GM19395 (cell line): Measurements from ENCODE around the gene PTPN4.

Source experiments
- ATAC-seq: cut with Tn5 transposase; IDR thresholded peaks from one replicate; pipeline ENCODE4 v1.9.1; 2021; ENCODE audit warnings: mild to moderate bottlenecking, moderate library complexity; ENCODE audit not compliant: unreplicated experiment

Gene PTPN4

DNA sequence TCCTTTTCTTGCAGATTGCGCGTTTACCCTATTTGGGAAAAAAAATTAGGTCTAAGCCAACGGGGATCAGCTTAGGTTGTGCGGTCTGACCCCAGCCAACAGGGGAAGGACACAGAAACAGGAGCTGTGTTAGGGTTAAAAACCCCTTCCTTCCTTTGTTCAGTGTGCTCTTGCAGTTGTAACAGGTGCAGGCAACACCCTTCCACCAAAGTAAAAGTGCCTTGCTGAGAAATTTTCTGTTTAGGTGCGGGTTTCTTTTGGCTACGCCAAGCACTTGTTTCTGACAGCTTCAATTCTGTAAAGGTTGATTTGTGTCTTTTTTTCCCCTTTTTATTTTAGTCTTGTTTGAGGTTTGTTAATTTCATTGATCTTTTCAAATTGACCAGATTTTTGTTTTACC is 92.5 kb downstream of the PTPN4 start:
- ATAC-seq: no peak

DNA sequence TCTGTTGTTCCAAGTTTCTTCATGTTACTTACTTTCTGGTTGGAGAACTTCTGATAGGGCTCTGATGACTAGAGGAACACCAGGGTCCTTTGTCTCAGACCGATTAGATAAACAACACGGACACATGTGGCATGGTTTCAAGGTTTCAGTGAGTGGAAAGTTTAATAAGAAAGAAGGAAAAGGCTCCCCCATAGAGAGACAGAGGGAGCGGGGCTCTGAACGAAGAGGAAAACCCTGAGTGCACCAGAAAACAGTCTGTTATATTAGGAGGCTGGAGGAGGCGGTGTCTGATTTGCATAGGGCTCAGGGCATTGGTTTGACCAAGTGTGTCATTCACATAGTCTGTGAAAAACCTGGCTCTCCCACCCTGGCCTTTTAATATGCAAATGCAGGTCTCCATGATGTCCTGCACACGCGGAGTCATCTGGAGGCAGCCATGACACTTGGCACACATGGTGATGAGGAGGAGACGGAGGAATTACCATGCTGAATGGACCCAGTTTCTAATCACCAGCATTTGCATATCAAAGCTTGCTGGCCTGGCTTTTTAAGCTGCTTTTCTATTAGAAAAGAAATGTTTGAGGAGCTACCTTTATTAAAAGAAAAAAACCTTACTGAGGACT is 94.2 kb downstream of the PTPN4 start:
- no peak for ATAC-seq

- no peak for ATAC-seq
Measured at GRCh38 chr2:119856469-119856901, 96.8 kb downstream of the PTPN4 start.

- ATAC-seq: no peak
Measured at GRCh38 chr2:119857742-119858141, 98.0 kb downstream of the PTPN4 start.

- ATAC-seq: no peak
Measured at GRCh38 chr2:119859528-119859927, 99.8 kb downstream of the PTPN4 start.

DNA sequence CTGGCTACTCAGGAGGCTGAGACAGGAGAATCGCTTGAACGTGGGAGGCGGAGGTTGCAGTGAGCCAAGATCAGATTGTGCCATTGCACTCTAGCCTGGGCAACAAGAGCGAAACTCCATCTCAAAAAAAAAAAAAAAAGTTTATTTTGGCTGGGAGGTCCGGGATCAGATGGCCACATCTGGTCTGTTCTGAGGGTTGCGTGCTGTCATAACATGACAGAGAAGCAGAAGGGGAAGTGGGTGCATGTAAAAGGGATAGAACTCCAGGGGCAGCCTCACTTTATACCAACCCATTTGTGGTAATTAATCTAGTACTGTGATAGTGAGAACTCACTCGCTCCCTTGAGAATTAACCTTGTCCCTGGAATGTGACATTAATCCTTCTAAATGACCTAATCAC is 101.2 kb downstream of the PTPN4 start:
- peak; percentile 46 for ATAC-seq

DNA sequence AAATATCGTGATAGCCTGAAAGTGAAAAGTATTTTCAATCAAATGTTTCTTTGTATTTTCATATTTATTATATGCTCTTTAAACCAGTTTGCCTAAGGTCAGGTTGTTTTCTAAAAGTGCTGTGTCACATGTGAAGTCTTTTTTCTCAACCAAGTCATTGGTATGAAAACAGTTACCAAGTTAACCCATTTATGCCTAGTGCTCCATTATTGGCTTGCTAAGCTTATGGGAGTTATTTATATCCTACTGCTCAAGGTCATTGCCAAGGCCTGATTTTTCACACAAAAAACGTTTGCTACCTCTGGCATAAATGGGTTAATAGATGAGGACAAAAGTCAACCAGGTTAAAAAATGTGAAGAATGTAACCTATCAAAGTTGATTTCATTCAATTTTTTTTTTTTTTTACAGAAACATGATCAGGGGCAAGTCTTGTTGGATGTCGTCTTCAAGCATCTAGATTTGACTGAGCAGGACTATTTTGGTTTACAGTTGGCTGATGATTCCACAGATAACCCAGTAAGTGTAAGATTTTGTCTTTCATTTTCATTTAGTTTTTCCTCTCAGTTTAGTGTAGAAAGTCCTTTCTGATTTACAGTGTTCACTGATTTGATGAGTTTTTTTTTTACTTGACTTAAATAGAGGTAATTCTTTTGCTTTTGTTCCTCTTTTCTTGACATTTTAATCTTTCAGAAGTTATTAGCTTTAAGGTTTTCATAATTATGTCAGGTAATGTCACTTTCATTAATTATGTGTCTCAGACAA is 102.6 kb downstream of the PTPN4 start:
- peak; percentile 89 for ATAC-seq

- peak; percentile 53 for ATAC-seq
Measured at GRCh38 chr2:119864318-119864717, 104.6 kb downstream of the PTPN4 start.

DNA sequence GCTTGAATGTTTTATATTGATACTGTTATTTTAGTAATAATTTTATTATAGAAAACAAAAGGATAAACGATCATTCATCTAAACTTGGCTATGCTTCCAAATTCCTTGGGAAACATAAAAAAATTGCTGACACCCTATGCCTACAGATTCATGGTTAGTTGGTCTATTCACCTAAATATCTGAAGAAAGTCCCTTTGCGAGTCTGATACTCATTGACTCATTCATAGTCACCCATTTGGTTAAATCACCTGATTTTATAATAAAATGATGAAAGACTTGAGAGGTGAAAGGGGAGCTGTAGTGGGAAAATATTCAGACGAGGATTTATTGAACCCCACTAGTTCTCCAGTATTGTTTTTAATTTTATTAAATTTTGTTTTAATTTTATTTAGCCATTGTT is 112.0 kb downstream of the PTPN4 start:
- no peak for ATAC-seq

DNA sequence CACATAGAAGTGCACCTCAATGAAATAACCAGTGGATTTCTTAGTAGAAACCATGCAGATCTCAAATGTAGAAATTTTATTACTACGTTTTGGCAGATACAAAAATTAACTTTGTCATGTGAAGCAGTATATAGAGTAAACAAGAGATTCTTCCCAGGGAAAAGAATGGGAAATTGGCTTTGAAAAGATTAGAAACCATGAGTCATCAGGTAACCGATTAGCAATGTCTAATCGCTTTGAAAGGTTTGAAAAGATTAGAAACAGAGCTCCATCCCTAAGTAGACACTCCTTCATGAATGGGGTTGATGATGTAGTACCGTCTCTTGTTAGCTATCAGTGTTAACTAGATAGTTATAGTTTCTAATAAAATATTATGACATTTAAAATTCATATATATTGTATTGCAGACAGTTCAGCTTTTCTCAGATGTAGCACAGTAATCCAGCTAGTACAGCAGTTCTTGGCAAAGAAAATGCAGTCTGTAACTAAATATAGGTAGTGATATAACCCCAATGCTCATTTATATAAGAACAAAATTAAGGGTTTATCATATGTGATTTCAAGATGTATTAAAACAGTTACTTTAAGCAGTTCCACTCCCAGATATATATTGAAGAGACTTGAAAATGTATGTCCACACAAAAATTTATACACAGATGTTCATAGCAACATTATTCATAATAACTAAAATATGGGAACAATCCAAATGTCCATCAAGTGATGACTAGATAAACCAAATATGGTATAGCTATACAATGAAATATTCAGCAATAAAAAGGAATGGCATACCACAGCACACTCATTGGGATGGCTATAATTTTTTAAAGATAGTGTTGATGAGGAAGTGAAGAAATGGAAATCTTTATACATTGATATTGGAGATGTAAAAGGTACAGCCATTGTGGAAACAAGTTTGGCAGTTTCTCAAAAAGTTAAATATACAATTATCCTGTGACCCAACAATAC is 113.9 kb downstream of the PTPN4 start:
- ATAC-seq: no peak

DNA sequence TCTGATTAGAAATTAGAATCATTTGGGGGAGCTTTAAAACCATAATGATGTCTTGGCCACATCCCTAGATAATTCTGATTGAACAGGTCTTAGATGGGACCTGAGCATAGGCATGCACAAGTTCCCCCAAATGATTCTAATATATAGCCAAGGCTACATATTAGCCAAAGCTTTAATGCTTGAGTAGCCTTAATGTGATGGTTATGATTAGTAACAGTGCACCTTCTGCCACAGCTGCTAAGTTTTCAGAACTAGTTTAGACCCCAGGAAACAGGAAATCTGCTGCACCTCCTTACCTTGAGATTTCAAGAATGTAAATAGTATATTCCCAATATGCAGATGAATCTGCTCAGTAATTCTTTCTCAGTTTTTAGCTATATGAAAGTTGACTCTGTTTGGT is 119.8 kb downstream of the PTPN4 start:
- no peak for ATAC-seq

DNA sequence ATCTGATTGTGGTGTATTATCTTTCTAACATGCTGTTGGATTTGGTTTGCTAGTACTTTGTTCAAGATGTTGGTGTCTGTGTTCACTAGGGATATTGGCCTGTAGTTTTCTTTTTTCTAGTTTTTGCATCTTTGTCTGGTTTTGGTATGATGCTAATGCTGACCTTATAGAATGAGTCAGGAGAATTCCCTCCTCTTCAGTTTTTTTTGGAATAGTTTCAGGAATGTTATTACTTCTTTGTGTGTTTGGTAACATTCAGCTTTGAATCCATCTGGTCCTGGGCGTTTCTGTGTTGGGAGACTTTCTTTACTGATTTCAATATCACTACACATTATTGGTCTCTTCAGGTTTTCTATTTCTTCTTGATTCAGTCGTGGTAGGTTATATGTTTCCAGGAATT is 129.0 kb downstream of the PTPN4 start:
- ATAC-seq: no peak

- ATAC-seq: no peak
Measured at GRCh38 chr2:119897736-119898395, 138.1 kb downstream of the PTPN4 start.

DNA sequence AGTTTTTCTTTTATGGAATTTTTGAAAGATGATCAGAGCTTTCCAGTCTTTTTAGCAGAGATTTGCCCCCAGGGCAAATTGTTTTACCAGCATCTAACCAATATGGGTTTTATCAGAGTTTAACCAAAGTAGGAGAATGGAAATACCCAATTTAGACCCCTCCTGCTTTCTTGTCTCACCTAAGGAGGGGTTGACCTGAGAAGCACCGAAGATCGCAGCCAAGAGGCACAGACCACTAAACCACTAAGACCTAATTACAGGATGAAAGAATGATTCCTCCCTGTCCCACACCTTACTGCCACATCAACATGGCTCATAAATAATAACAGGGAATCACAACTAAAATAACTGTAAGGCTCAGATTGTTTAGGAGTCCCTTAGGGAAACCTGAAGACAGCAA is 141.3 kb downstream of the PTPN4 start:
- no peak for ATAC-seq

GRCh38 chr2:119910566-119910965 is 150.8 kb downstream of the PTPN4 start:
- no peak for ATAC-seq

DNA sequence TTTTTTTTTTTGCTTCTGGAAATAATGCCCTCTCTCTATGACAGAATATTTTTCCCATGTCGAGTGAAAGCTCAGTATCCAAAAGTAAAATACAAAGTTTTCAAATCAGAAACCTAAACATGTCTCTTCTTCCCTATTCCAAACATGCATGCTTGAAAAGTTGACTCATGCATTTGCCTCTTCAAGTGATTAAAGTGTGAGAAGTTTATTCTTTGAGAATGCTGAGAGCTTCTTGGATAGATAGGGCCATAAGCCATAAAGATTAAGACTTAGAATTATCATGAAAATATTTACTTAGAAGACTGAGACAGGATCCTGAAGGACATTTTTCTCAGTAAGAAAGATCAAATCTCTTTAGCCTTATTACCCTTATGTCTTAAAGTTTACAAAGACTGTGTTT is 154.5 kb downstream of the PTPN4 start:
- ATAC-seq: no peak

GRCh38 chr2:119921825-119922224 is 162.1 kb downstream of the PTPN4 start:
- ATAC-seq: no peak

- no peak for ATAC-seq
Measured at GRCh38 chr2:119922699-119923098, 163.0 kb downstream of the PTPN4 start.

DNA sequence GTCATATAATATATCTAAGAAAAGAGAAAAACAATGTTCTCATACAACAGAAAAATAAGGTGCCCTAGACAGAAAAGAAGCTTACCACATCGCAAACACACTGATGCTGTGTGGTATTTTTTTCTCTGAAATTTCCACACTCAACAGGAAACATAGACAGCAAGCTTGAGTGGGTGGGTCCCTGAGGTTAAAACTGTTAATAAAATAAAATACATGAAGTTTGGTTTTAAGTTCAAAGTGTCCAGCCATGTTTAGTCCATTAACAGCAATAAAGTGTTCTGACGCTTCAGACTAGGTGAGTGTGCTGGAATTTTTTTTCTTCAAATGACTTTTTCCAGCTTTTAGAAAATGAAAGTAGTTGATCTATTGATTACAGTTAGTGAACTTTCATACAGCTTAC is 169.8 kb downstream of the PTPN4 start:
- ATAC-seq: no peak

DNA sequence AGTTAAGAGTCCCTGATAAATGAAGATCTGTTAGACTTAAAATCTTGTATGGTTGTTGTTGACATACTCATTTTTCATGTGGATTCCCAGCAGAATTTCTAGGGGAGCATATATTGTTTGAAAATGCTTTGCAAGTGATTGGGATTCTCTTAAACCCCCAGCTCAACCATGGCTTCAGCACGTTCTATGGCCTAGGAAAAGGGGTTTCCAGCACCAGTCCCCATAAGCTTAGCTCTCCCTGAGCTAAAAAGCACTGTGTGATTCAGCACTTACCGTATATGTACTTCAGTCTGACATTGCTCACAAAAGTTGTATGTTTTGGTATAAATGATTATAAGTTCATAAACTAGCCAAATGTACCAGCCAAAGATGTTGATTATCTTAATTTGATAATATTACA is 173.1 kb downstream of the PTPN4 start:
- no peak for ATAC-seq

DNA sequence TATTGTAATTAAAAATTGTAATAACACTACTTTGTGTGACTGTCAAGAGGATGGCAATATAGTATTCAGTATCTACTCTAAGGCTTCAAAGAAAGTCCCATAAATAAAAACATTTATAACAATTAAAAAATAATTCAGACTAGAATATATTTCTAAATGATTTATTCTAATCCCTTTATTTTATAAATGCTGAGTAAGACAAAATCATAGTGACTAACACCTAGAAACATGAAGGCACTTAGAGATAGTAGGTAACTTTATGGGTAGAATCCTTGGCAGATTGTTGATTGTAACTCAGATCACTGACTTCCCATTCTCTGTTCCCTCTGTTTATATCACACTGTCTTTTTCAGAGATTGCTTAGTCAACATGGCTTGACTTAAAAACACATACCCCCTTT is 174.6 kb downstream of the PTPN4 start:
- ATAC-seq: no peak
